ENCODE data around the gene MEIG1. TPM values are rescaled to one million over a fixed set of nuclear protein-coding genes. Genes with fewer than 3 reads are reported as not detected.

Gene MEIG1
- polyA plus RNA-seq, 12 donors: 0.33 to 1.5 (median 0.93) TPM; not detected in 3

Other genes starting within 250 kb of the MEIG1 start
- gene FAM107B, start 184.5 kb upstream of the MEIG1 start, polyA plus RNA-seq (ENCODE audit: insufficient read length in 12 of 12): 10 to 100 TPM in 11 of 12 donors, not detected in 1; 17.7 to 56.0 (median 24.0) TPM
- gene CDNF, start 121.4 kb upstream of the MEIG1 start, polyA plus RNA-seq (ENCODE audit: insufficient read length in 12 of 12): 1 to 10 TPM in 10 of 12 donors, not detected in 2; 2.2 to 4.8 (median 4.1) TPM
- 10 to 100 TPM in 11 of 12 donors, not detected in 1; 11.6 to 19.4 (median 16.4) TPM for gene HSPA14, start 121.1 kb upstream of the MEIG1 start, polyA plus RNA-seq (ENCODE audit: insufficient read length in 12 of 12)
- gene MSANTD7, start 121.1 kb upstream of the MEIG1 start, polyA plus RNA-seq (ENCODE audit: insufficient read length in 12 of 12): 10 to 100 TPM in 10 of 12 donors, 1 to 10 TPM in 1, not detected in 1; 8.9 to 13.7 (median 11.5) TPM
- gene SUV39H2, start 80.5 kb upstream of the MEIG1 start, polyA plus RNA-seq (ENCODE audit: insufficient read length in 12 of 12): 10 to 100 TPM in 9 of 12 donors, 1 to 10 TPM in 2, not detected in 1; 9.5 to 25.0 (median 15.7) TPM
- gene DCLRE1C, start 5.3 kb upstream of the MEIG1 start, polyA plus RNA-seq (ENCODE audit: insufficient read length in 12 of 12): 10 to 100 TPM in 4 of 12 donors, 1 to 10 TPM in 7, not detected in 1; 8.0 to 16.8 (median 9.4) TPM
- under 1 TPM in 4 of 12 donors, not detected in 8; 0.16 to 0.30 (median 0.25) TPM for gene OLAH, start 84.6 kb downstream of the MEIG1 start, polyA plus RNA-seq (ENCODE audit: insufficient read length in 12 of 12)
- gene ACBD7, start 129.4 kb downstream of the MEIG1 start, polyA plus RNA-seq (ENCODE audit: insufficient read length in 12 of 12): 1 to 10 TPM in 8 of 12 donors, under 1 TPM in 2, not detected in 2; 0.80 to 2.4 (median 1.4) TPM
- gene RPP38, start 138.0 kb downstream of the MEIG1 start, polyA plus RNA-seq (ENCODE audit: insufficient read length in 12 of 12): 10 to 100 TPM in 10 of 12 donors, not detected in 2; 11.5 to 17.4 (median 14.7) TPM
- gene NMT2, start 209.3 kb downstream of the MEIG1 start, polyA plus RNA-seq (ENCODE audit: insufficient read length in 12 of 12): 10 to 100 TPM in 10 of 12 donors, 1 to 10 TPM in 1, not detected in 1; 8.7 to 24.2 (median 18.7) TPM